Measurements from ENCODE around the gene NPIPA7. TPM values are rescaled to one million over a fixed set of nuclear protein-coding genes. Genes with fewer than 3 reads are reported as not detected.

NPIPA7 gene
- total RNA-seq (2022; extraction: Qiagen RNA extraction) = 8.0 to 13.4 TPM (median 11.4 TPM) in 5 replicates

GRCh38 chr16:16378840-16379239 lies at the start of gene NPIPA7:
TSS of gene NPIPA7 (plus strand) at chr16:16379140. CDS start at chr16:16379245, 105 bp downstream.

Other genes starting within 250 kb of the NPIPA7 start
- 0.72 to 1.4 TPM (median 0.80 TPM) in 5 replicates for gene ABCC6, start 155.6 kb upstream of the NPIPA7 start, total RNA-seq (2022; extraction: Qiagen RNA extraction)
- 22.2 to 25.6 TPM (median 23.2 TPM) in 5 replicates for gene NOMO3, start 146.6 kb upstream of the NPIPA7 start, total RNA-seq (2022; extraction: Qiagen RNA extraction)

Measured in A549 treated with AZD2906 at 1 μM for 4 hours (cell line).